CD4-positive, alpha-beta T cell (primary cell): ENCODE measurements around the gene FGGY. TPM values are rescaled to one million over a fixed set of nuclear protein-coding genes. Genes with fewer than 3 reads are reported as not detected.

Source experiments
- ATAC-seq: fragments of 200-7000 bp; cut with Tn5 transposase; one replicate; pipeline ENCODE4 v1.10.0; 2022; ENCODE audit warnings: mild to moderate bottlenecking; ENCODE audit not compliant: poor library complexity
- CTCF ChIA-PET: fragments of 350-600 bp; sonication (Branson Sonifier 250); formaldehyde crosslinking; loops from one replicate; lab custom pipeline; 2021; ENCODE audit warnings: antibody characterized with exemption, inconsistent platforms; lab: Charles Lee
- POLR2A ChIA-PET: fragments of 350-600 bp; sonication (Branson Sonifier 250); formaldehyde crosslinking; loops from one replicate; lab custom pipeline; 2021; ENCODE audit warnings: antibody characterized with exemption, inconsistent platforms; lab: Charles Lee
- DNase-seq, 14 experiments: peaks; one replicate each; pipeline ENCODE4 v3.0.0-alpha.2; 2013 to 2020; ENCODE audit warnings: mixed read lengths in 2 of 14
- H3K27ac ChIP-seq, 2 donors: one replicate each; pipeline versions ENCODE4 v1.5.1 to v1.7.0; 2013; ENCODE audit warnings: low read length in 2 of 2, low read depth in 1 of 2, mild to moderate bottlenecking in 1 of 2
- H3K27me3 ChIP-seq, 2 experiments: 1 replicate in 1 of 2; 2 replicates in 1 of 2; pipeline versions ENCODE4 v1.6.1 to v1.7.0; 2013; ENCODE audit warnings: low read length in 2 of 2, control low read depth in 1 of 2, mild to moderate bottlenecking in 1 of 2, moderate library complexity in 1 of 2; ENCODE audit not compliant: insufficient read depth in 2 of 2, control insufficient read depth in 1 of 2
- H3K36me3 ChIP-seq: one replicate; pipeline ENCODE4 v1.6.1; 2013; ENCODE audit warnings: low read length, control low read depth; ENCODE audit not compliant: insufficient read depth
- H3K4me1 ChIP-seq: one replicate; pipeline ENCODE4 v1.6.1; 2013; ENCODE audit warnings: low read length, control low read depth; ENCODE audit not compliant: insufficient read depth
- H3K4me3 ChIP-seq: one replicate; pipeline ENCODE4 v1.5.1; 2013; ENCODE audit warnings: mild to moderate bottlenecking, low read length, moderate library complexity
- H3K9me3 ChIP-seq, 2 experiments: 1 replicate in 1 of 2; 2 replicates in 1 of 2; pipeline versions ENCODE4 v1.6.1 to v1.7.0; 2013; ENCODE audit warnings: low read length in 2 of 2, mild to moderate bottlenecking in 2 of 2, control low read depth in 1 of 2, moderate library complexity in 1 of 2; ENCODE audit not compliant: control insufficient read depth in 1 of 2, insufficient read depth in 1 of 2
- H3K27ac Mint-ChIP-seq: one replicate; pipeline ENCODE4 v1.8.0; 2020; ENCODE audit warnings: mixed read lengths
- H3K27me3 Mint-ChIP-seq: one replicate; pipeline ENCODE4 v1.8.0; 2021; ENCODE audit warnings: mixed read lengths
- H3K36me3 Mint-ChIP-seq: one replicate; pipeline ENCODE4 v1.8.0; 2021; ENCODE audit warnings: low read depth, mixed read lengths
- H3K4me1 Mint-ChIP-seq: one replicate; pipeline ENCODE4 v1.8.0; 2021; ENCODE audit warnings: low read depth, mixed read lengths
- H3K4me3 Mint-ChIP-seq: one replicate; pipeline ENCODE4 v1.8.0; 2020; ENCODE audit warnings: mild to moderate bottlenecking, mixed read lengths
- H3K9me3 Mint-ChIP-seq: one replicate; pipeline ENCODE4 v1.8.0; 2020; ENCODE audit warnings: mixed read lengths
- CTCF ChIP-seq: fragments of 200-600 bp; IDR thresholded peaks from one replicate; pipeline ENCODE4 v1.8.0; 2022; ENCODE audit warnings: antibody characterized with exemption, mild to moderate bottlenecking
- intact Hi-C, 2 experiments: fragments of 100-400 bp; cut with DNase I in 1 of 2; cut with micrococcal nuclease in 1 of 2; formaldehyde crosslinking; loops; one replicate each; pipeline versions ENCODE4 v1.15.1 to v1.9.0; 2023 to 2025; cut with DNase I, micrococcal nuclease
- total RNA-seq, 174 experiments: library from RNA in 2 of 174; stranded (reverse) in 2 of 174; gene quantifications; one replicate each; pipeline ENCODE4 v1.2.3 and lab custom pipeline; 2021 to 2026

FGGY gene
- total RNA-seq, 2 experiments from 2014 or later = 9.5 to 10.0 TPM

- H3K27me3 ChIP-seq = no peaks in the 10 kb centered on the region
- no peak overlapping the region for H3K27ac Mint-ChIP-seq
- H3K27me3 Mint-ChIP-seq = no peaks in the 10 kb centered on the region
- ChIA-PET CTCF (interaction anchor here (1.8 kb wide), 1 partner anchor 9 kb away, joined by 7 read pairs; no protein-coding TSS in a partner anchor), POLR2A (no interaction called here)
- intact Hi-C loops = no loop called here
- no peaks in the 10 kb centered on the region for H3K4me1 ChIP-seq
- no peak overlapping the region for H3K27ac ChIP-seq
- no peak for TF ChIP-seq CTCF
- no peak overlapping the region for H3K4me3 Mint-ChIP-seq
- ATAC-seq (no peak), DNase-seq (peak in 2 of 14 experiments; percentile 11 to 28)
- no peaks in the 10 kb centered on the region for H3K9me3 ChIP-seq
- H3K9me3 Mint-ChIP-seq = no peaks in the 10 kb centered on the region
- H3K4me1 Mint-ChIP-seq = no peaks in the 10 kb centered on the region
- H3K4me3 ChIP-seq = no peak overlapping the region
- H3K36me3 Mint-ChIP-seq = no peaks in the 10 kb centered on the region
- H3K36me3 ChIP-seq = no peaks in the 10 kb centered on the region
Measured at GRCh38 chr1:59750328-59751003, 453.6 kb downstream of the FGGY start.

DNA sequence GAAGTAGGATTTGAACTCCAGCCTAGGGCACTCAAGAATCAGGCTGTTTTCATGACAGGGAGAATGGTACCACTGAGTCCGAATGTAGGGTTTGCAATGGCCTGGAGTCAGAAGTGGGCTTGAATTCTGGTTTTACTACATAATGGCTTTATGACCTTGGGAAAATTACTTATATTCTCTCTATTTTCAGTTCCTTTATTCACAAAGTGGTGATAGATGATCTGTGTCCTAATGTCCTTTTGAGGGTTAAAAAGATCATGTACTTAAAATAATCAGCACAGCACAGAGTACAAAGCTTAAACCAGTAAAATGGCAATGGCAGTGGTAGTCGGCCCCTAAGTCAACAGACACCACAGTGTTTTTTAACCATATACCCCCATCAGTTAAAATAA lies 454.1 kb downstream of the FGGY start:
- ATAC-seq (no peak), DNase-seq (no peak)
- Histone ChIP-seq H3K27me3 (no peaks in the 10 kb centered on the region), H3K4me1 (no peaks in the 10 kb centered on the region), H3K9me3 (no peaks in the 10 kb centered on the region), H3K4me3 (no peak overlapping the region), H3K36me3 (no peaks in the 10 kb centered on the region), H3K27ac (no peak overlapping the region)
- Mint-ChIP-seq H3K9me3 (no peaks in the 10 kb centered on the region), H3K4me1 (no peaks in the 10 kb centered on the region), H3K27me3 (no peaks in the 10 kb centered on the region), H3K36me3 (no peaks in the 10 kb centered on the region), H3K4me3 (no peak overlapping the region), H3K27ac (no peak overlapping the region)
- intact Hi-C loops = no loop called here
- POLR2A ChIA-PET = no interaction called here
- CTCF ChIA-PET = interaction anchor here (1.8 kb wide), 1 partner anchor 8 kb away, joined by 7 read pairs; no protein-coding TSS in a partner anchor
- no peak for TF ChIP-seq CTCF

- POLR2A ChIA-PET = no interaction called here
- Mint-ChIP-seq H3K27ac (no peak overlapping the region), H3K9me3 (no peaks in the 10 kb centered on the region), H3K27me3 (no peaks in the 10 kb centered on the region), H3K36me3 (no peaks in the 10 kb centered on the region), H3K4me1 (no peaks in the 10 kb centered on the region), H3K4me3 (no peak overlapping the region)
- Histone ChIP-seq H3K4me3 (no peak overlapping the region), H3K27ac (no peak overlapping the region), H3K36me3 (no peaks in the 10 kb centered on the region), H3K9me3 (no peaks in the 10 kb centered on the region), H3K4me1 (no peaks in the 10 kb centered on the region), H3K27me3 (no peaks in the 10 kb centered on the region)
- no peak for ATAC-seq
- TF ChIP-seq CTCF = no peak
- intact Hi-C loops = no loop called here
- no peak for DNase-seq
- CTCF ChIA-PET = interaction anchor here (1.8 kb wide), 1 partner anchor 7 kb away, joined by 7 read pairs; no protein-coding TSS in a partner anchor
Measured at GRCh38 chr1:59751801-59752200, 454.9 kb downstream of the FGGY start.
